KMS-11 (cell line): ENCODE data around the gene NTM.

Source experiments
- H2AFZ ChIP-seq: fragments of 200-600 bp; sonication (generic); 2 replicates; pipeline ENCODE4 v1.6.1; 2016; ENCODE audit warnings: antibody characterized with exemption, mixed run types, low read depth
- H3K27ac ChIP-seq: fragments of 200-600 bp; sonication (generic); 2 replicates; pipeline ENCODE4 v1.6.1; 2016; ENCODE audit warnings: mild to moderate bottlenecking, mixed run types
- H3K27me3 ChIP-seq: fragments of 200-600 bp; sonication (generic); 2 replicates; pipeline ENCODE4 v1.6.1; 2017; ENCODE audit warnings: mild to moderate bottlenecking, low read depth, mixed run types, moderate library complexity; ENCODE audit not compliant: insufficient read depth
- H3K36me3 ChIP-seq: fragments of 200-600 bp; sonication (generic); 2 replicates; pipeline ENCODE4 v1.6.1; 2017; ENCODE audit warnings: mild to moderate bottlenecking, mixed run types; ENCODE audit not compliant: insufficient read depth
- H3K4me1 ChIP-seq: fragments of 200-600 bp; sonication (generic); 2 replicates; pipeline ENCODE4 v1.6.1; 2016; ENCODE audit warnings: mild to moderate bottlenecking, low read depth, mixed run types; ENCODE audit not compliant: poor library complexity, severe bottlenecking
- H3K4me2 ChIP-seq: fragments of 200-600 bp; sonication (generic); 2 replicates; pipeline ENCODE4 v1.7.0; 2016; ENCODE audit warnings: mild to moderate bottlenecking, mixed run types
- H3K4me3 ChIP-seq: fragments of 200-600 bp; sonication (generic); IDR thresholded peaks from 2 replicates; pipeline ENCODE4 v1.6.1; 2017; ENCODE audit warnings: low read depth, low read length, mixed read lengths; ENCODE audit not compliant: insufficient read depth
- H3K79me2 ChIP-seq: fragments of 200-600 bp; sonication (generic); 2 replicates; pipeline ENCODE4 v1.6.1; 2016; ENCODE audit warnings: low read depth, mixed run types; ENCODE audit not compliant: insufficient read depth
- H3K9ac ChIP-seq: fragments of 200-600 bp; sonication (generic); 2 replicates; pipeline ENCODE4 v1.6.1; 2016; ENCODE audit warnings: mild to moderate bottlenecking, mixed run types
- H4K20me1 ChIP-seq: fragments of 200-600 bp; sonication (generic); 2 replicates; pipeline ENCODE4 v1.6.1; 2016; ENCODE audit warnings: mild to moderate bottlenecking, mixed run types; ENCODE audit not compliant: insufficient read depth
- TF ChIP-seq, protein P1 (sequence below): fragments of 200-600 bp; sonication (generic); conservative IDR thresholded peaks from 2 replicates; pipeline ENCODE4 v1.6.1; 2017; ENCODE audit warnings: low read depth, mild to moderate bottlenecking, antibody characterized with exemption, low read length, moderate library complexity, mixed read lengths

Gene NTM

DNA sequence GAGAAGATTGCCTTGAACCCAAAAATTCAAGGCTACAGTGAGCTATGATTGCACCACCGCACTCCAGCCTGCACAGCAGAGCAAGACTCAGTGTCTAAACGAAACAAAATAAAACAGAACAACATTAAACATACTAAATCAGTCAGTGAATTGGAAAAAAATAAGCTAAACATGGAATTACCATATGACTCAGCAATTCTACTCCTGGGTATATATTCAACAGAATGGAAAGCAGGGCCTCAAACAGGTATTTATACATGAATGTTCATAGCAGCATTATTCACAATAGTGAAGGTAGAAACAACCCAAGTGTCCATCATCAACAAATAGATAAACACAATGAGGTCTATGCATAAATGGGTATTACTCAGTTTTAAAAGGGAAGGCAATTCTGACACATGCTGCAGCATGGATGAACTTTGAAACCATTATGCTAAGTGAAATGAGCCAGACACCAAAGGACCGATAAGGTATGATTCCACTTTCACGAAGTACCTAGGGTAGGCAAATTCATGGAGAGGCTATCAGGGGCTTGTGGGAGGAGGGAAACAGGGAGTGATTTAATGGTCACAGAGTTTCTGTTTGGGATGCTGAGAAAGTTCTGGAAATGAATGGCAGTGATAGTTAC, 15.5 kb downstream of the NTM start:
- Histone ChIP-seq H3K4me1 (no peaks in the 10 kb centered on the region), H3K79me2 (no peaks in the 10 kb centered on the region), H3K27me3 (no peaks in the 10 kb centered on the region), H3K36me3 (no peaks in the 10 kb centered on the region), H3K27ac (no peak overlapping the region), H2AFZ (no peak overlapping the region), H3K9ac (no peak overlapping the region), H4K20me1 (no peaks in the 10 kb centered on the region), H3K4me2 (no peak overlapping the region), H3K4me3 (no peak overlapping the region)
- TF ChIP-seq, protein P1, sequence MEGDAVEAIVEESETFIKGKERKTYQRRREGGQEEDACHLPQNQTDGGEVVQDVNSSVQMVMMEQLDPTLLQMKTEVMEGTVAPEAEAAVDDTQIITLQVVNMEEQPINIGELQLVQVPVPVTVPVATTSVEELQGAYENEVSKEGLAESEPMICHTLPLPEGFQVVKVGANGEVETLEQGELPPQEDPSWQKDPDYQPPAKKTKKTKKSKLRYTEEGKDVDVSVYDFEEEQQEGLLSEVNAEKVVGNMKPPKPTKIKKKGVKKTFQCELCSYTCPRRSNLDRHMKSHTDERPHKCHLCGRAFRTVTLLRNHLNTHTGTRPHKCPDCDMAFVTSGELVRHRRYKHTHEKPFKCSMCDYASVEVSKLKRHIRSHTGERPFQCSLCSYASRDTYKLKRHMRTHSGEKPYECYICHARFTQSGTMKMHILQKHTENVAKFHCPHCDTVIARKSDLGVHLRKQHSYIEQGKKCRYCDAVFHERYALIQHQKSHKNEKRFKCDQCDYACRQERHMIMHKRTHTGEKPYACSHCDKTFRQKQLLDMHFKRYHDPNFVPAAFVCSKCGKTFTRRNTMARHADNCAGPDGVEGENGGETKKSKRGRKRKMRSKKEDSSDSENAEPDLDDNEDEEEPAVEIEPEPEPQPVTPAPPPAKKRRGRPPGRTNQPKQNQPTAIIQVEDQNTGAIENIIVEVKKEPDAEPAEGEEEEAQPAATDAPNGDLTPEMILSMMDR, result no peak

DNA sequence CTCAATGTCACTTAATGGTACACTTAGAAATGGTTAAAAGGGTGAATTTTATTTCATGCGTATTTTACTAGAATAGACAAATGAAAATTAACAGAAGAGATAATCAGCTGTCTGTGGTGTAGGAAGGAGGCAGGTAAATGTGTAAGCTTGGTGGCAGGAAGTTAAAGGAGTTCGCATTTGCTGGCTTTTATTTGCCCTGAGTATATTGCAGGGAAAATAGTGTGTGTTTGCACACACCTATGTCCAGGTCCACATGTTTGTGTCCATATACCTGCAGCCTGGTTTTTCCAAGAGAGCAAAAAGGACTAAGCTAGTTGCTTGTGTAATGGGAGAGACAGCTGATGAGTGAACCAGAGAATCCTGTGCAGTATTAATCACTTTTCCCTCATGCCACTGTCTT, 16.0 kb downstream of the NTM start:
- Histone ChIP-seq H4K20me1 (no peaks in the 10 kb centered on the region), H3K27me3 (no peaks in the 10 kb centered on the region), H3K79me2 (no peaks in the 10 kb centered on the region), H2AFZ (no peak overlapping the region), H3K4me2 (no peak overlapping the region), H3K4me1 (no peaks in the 10 kb centered on the region), H3K36me3 (no peaks in the 10 kb centered on the region), H3K9ac (no peak overlapping the region), H3K27ac (no peak overlapping the region), H3K4me3 (no peak overlapping the region)
- TF ChIP-seq, protein P1, result no peak

DNA sequence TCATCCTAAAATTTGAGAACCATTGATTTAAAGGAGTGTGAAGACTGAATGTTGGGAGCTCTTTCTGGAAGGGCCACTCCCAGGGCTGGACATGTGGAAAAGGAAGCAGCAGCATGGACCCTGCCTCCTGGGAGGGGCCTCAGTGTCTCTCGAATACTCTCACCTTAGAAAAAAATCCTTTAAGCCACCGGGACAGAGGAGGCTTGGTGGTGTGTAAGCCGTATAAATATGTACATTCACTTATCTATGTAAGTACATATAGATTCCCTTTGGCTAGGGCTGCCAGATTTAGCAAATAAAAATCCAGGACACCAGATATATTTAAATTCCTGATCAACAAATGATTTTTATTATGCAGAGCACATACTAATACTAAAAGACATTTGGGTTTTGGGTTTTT, 17.6 kb downstream of the NTM start:
- Histone ChIP-seq H3K27ac (no peak overlapping the region), H3K4me3 (no peak overlapping the region), H3K9ac (no peak overlapping the region), H3K4me2 (no peak overlapping the region), H3K36me3 (no peaks in the 10 kb centered on the region), H3K4me1 (no peaks in the 10 kb centered on the region), H4K20me1 (no peaks in the 10 kb centered on the region), H3K27me3 (no peaks in the 10 kb centered on the region), H3K79me2 (no peaks in the 10 kb centered on the region), H2AFZ (no peak overlapping the region)
- TF ChIP-seq, protein P1, result no peak

DNA sequence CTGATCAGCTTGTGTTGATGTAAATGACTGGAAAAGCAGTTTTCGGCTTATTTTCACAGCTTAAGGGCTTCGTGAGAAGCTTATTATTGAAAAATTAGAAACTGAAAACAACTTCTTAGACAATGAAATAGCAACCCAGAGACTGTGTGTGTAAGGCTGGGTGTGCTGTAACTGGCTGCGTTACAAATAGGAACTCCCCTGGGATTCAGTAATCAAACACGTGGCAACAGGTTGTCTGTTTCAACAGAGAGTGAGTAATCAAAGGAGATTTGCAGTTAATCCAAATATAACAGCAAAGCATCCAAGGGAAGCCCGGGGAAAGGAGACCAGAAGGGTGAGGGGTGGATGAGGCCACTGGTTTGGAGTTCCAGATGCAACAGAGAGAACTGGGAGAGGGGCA, 19.2 kb downstream of the NTM start:
- no peak overlapping the region for H3K9ac ChIP-seq
- no peaks in the 10 kb centered on the region for H3K79me2 ChIP-seq
- TF ChIP-seq, protein P1, result no peak
- H3K27ac ChIP-seq, result no peak overlapping the region
- H3K4me3 ChIP-seq, result no peak overlapping the region
- H3K4me2 ChIP-seq, result no peak overlapping the region
- no peaks in the 10 kb centered on the region for H3K4me1 ChIP-seq
- H3K27me3 ChIP-seq, result no peaks in the 10 kb centered on the region
- H3K36me3 ChIP-seq, result no peaks in the 10 kb centered on the region
- no peak overlapping the region for H2AFZ ChIP-seq
- no peaks in the 10 kb centered on the region for H4K20me1 ChIP-seq
